Measurements from ENCODE around the gene LSR.

LSR gene

GRCh38 chr19:35261356-35262100 is 12.7 kb downstream of the LSR start:
- no peak for TF ChIP-seq CTCF (IDR thresholded peaks at IDR 0.05; ENCODE audit: low read depth, low read length)
- no peak for DNase-seq (ENCODE audit: extremely low read depth, low read depth)

- no peak for DNase-seq (ENCODE audit: extremely low read depth, low read depth)
- TF ChIP-seq CTCF (IDR thresholded peaks at IDR 0.05; ENCODE audit: low read depth, low read length), result no peak
These were observed 13.4 kb downstream of the LSR start for GRCh38 chr19:35262101-35262761.

GRCh38 chr19:35264268-35265125 is 15.7 kb downstream of the LSR start:
- DNase-seq (ENCODE audit: extremely low read depth, low read depth), result no peak

DNA sequence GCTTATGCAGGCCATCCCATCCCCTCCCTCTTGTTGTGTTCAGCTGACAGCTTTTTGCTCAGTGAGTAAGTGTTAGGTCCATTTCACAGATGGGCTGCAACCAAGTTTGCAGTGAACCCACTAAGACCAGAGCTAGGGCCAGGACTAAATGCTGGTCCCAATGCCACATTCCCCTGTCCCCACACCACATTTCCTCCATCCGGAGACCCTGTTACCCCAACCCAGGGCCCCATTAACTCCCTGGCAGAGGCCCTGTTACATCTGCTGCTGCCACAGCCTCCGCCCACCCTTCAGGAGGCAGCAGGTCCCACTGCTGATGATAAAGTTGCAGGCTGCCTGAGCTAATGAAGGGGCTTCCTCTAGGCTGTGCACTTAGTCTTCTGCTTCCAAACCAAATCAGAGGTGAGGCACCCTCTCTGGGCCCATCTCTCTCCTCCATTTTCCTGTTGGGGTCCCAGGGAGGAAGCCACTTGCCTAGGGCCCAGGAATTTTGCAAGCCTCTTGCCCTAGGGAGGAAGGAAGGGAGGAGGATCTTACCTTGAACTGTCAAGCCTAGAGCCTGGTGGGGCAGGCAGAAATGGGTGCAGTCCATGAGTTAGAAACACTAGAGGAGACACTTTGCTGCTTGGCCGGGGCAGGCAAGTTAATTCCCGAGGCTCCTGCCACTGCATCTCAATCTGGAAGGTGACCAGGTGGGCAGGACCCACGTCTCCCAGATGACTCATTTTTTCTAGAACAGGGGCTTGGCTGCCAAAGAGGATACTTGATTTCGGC is 16.5 kb downstream of the LSR start:
- DNase-seq (ENCODE audit: extremely low read depth, low read depth), result no peak
- no peak for TF ChIP-seq CTCF (IDR thresholded peaks at IDR 0.05; ENCODE audit: low read depth, low read length)

More at GRCh38 chr19:35264268-35265125, 15.7 kb downstream of the LSR start:
- no peak for TF ChIP-seq CTCF (IDR thresholded peaks at IDR 0.05; ENCODE audit: low read depth, low read length)

GRCh38 chr19:35265900-35266519 is 17.2 kb downstream of the LSR start:
- no peak for DNase-seq (ENCODE audit: extremely low read depth, low read depth)
- TF ChIP-seq CTCF (IDR thresholded peaks at IDR 0.05; ENCODE audit: low read depth, low read length), result no peak

DNA sequence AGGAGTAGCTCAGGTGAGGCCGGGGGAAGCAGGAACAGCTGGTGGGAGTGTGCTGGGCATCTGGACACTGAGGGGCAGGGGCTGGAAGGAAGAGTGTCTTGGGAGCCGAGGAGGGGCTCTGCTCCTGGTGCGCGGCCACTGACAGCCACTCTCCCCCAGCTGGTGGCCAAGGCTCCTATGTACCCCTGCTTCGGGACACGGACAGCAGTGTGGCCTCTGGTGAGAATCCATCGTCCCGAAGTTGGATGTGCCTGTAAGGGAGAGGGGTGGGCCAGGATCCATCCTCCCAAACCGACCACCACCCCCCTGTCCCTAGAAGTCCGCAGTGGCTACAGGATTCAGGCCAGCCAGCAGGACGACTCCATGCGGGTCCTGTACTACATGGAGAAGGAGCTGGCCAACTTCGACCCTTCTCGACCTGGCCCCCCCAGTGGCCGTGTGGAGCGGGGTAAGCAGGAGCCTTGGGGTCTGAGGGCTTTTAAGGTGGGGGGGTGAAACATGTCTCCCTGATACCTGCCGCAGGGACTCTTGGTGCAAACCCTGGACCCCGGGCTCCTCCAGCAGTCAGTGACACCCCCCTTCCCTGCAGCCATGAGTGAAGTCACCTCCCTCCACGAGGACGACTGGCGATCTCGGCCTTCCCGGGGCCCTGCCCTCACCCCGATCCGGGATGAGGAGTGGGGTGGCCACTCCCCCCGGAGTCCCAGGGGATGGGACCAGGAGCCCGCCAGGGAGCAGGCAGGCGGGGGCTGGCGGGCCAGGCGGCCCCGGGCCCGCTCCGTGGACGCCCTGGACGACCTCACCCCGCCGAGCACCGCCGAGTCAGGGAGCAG is 17.9 kb downstream of the LSR start:
- no peak for TF ChIP-seq CTCF (IDR thresholded peaks at IDR 0.05; ENCODE audit: low read depth, low read length)
- DNase-seq (ENCODE audit: extremely low read depth, low read depth), result no peak

All from AG09319 (cell line).